Measurements from ENCODE around the gene PROSER3. TPM values are rescaled to one million over a fixed set of nuclear protein-coding genes. Genes with fewer than 3 reads are reported as not detected.

Gene PROSER3
- total and polyA plus RNA-seq, 2 of the 4 experiments (the other 2 are of a cell fraction), result 5.4 to 21.8 TPM

DNA sequence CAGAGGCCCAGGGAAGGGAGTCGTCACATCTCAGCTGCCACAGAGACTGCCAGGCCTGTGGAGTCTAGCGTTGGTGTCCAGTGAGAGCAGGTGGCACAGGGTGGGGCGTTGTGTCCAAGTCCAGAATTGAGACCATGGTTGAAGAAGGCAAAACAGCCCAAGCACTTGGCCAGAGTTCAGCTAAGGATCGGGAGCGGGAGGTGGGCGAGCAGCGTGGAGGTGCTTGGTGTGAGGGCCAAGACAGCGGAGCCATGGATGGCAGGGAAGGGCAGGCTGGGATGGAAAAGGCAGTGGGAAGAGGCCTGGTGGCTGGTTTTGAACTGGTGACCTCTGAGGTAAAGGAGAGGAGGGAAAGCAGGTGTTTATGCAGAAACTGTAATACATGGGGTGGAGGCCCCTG lies 23.7 kb upstream of the PROSER3 start:
- intact Hi-C loops (cut with micrococcal nuclease), result no loop called here
- BruUV-seq (replicated peaks), result no TSS peak

More for the DNA sequence above, 23.7 kb upstream of the PROSER3 start:
- no peak overlapping the region for H3K18ac ChIP-seq (ENCODE audit: low read depth, low read length)
- H2BK15ac ChIP-seq (ENCODE audit: low read depth, low read length), result no peak overlapping the region
- H3K4me1 ChIP-seq (ENCODE audit: control insufficient read depth, insufficient read depth, low read length), result no peaks in the 10 kb centered on the region
- 97% methylated on average over 6 of the region's 8 CpGs; no CpG with 5 or more reads in 1 of the 2 experiments for WGBS, 2 experiments (ENCODE audit: extremely low coverage in 2 of 2, insufficient read length in 1 of 2)
- H3K79me1 ChIP-seq (ENCODE audit: low read depth in 1 of 2, low read length in 2 of 2), result peaks cover 0 to 20% of the 10 kb centered on the region in 2 experiments; a peak in 3 of 4 replicates
- H3K14ac ChIP-seq (replicated peaks; ENCODE audit: low read depth, low read length), result no peak overlapping the region
- H2AFZ ChIP-seq (replicated peaks; ENCODE audit: low read length, poor library complexity), result no peak overlapping the region
- H3K27me3 ChIP-seq (ENCODE audit: control insufficient read depth, insufficient read depth, low read length), result no peaks in the 10 kb centered on the region
- no peak overlapping the region for H3K23ac ChIP-seq (ENCODE audit: low read depth, low read length)
- dilution Hi-C loops (cut with HindIII; ENCODE audit: low sequenced_read_pairs, unreplicated experiment) (no loop called here), in situ Hi-C loops (cut with MboI; ENCODE audit: low sequenced_read_pairs) (no loop called here)
- no peaks in the 10 kb centered on the region for H3K9me3 ChIP-seq (ENCODE audit: control insufficient read depth, insufficient read depth, low read length)
- DNase-seq (no peak), ATAC-seq (ENCODE audit: low read depth) (no peak)
- H4K20me1 ChIP-seq (ENCODE audit: insufficient read depth, low read length), result peaks cover 9% of the 10 kb centered on the region
- no peak overlapping the region for H2BK20ac ChIP-seq (ENCODE audit: low read depth, low read length)
- H3K4me3 ChIP-seq (ENCODE audit: insufficient read depth, low read depth, low read length), result no peak overlapping the region
- no peaks in the 10 kb centered on the region for H3K9me1 ChIP-seq (ENCODE audit: insufficient read depth, low read length)
- H4K5ac ChIP-seq (ENCODE audit: low read depth, low read length), result no peak overlapping the region
- no peak overlapping the region for H3K9ac ChIP-seq (ENCODE audit: low read depth, low read length)
- no peak overlapping the region for H3K56ac ChIP-seq (ENCODE audit: extremely low read depth, insufficient read depth, low read length)
- H3K27ac ChIP-seq (ENCODE audit: insufficient read depth, low read length), result no peak overlapping the region
- H4K91ac ChIP-seq (ENCODE audit: insufficient read depth, low read depth, low read length), result no peak overlapping the region
- H4K8ac ChIP-seq (ENCODE audit: low read depth in 2 of 2, low read length in 2 of 2), result no peak overlapping the region
- no peak overlapping the region for H3K4me2 ChIP-seq (ENCODE audit: low read depth, low read length)
- ChIA-PET CTCF (interaction anchor here (0.6 kb wide), 2 partner anchors 85 to 153 kb away, joined by 3 read pairs; no protein-coding TSS in a partner anchor), POLR2A (ENCODE audit: unreplicated experiment) (no interaction called here)
- no peak overlapping the region for H2BK5ac ChIP-seq (ENCODE audit: low read depth, low read length, poor library complexity, severe bottlenecking)
- H2BK120ac ChIP-seq (ENCODE audit: low read depth, low read length), result no peak overlapping the region
- no peak overlapping the region for H2AK9ac ChIP-seq (replicated peaks; ENCODE audit: low read depth, low read length, poor library complexity)
- no peak overlapping the region for H3K4ac ChIP-seq (ENCODE audit: low read depth, low read length)
- H2AK5ac ChIP-seq (ENCODE audit: low read depth, low read length), result no peak overlapping the region
- H3K36me3 ChIP-seq (ENCODE audit: control insufficient read depth, insufficient read depth, low read length), result peaks cover 87% of the 10 kb centered on the region
- no peak for TF ChIP-seq POLR2A (IDR thresholded peaks at IDR 0.05; ENCODE audit: low read depth, low read length)
- TF ChIP-seq, protein P1, sequence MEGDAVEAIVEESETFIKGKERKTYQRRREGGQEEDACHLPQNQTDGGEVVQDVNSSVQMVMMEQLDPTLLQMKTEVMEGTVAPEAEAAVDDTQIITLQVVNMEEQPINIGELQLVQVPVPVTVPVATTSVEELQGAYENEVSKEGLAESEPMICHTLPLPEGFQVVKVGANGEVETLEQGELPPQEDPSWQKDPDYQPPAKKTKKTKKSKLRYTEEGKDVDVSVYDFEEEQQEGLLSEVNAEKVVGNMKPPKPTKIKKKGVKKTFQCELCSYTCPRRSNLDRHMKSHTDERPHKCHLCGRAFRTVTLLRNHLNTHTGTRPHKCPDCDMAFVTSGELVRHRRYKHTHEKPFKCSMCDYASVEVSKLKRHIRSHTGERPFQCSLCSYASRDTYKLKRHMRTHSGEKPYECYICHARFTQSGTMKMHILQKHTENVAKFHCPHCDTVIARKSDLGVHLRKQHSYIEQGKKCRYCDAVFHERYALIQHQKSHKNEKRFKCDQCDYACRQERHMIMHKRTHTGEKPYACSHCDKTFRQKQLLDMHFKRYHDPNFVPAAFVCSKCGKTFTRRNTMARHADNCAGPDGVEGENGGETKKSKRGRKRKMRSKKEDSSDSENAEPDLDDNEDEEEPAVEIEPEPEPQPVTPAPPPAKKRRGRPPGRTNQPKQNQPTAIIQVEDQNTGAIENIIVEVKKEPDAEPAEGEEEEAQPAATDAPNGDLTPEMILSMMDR (conservative IDR thresholded peaks at IDR 0.05; ENCODE audit: low read depth, low read length), result no peak
- TF ChIP-seq MAFK (IDR thresholded peaks at IDR 0.05; ENCODE audit: low read depth, low read length), result no peak
- no peak for TF ChIP-seq RFX5 (IDR thresholded peaks at IDR 0.05; ENCODE audit: low read depth, low read length)
- no peak for TF ChIP-seq RAD21 (IDR thresholded peaks at IDR 0.05; ENCODE audit: low read length)
- TF ChIP-seq FOS (IDR thresholded peaks at IDR 0.05; ENCODE audit: low read depth, low read length), result no peak
- TF ChIP-seq NFE2L2 (IDR thresholded peaks at IDR 0.05; ENCODE audit: low read depth, low read length), result no peak
- TF ChIP-seq CEBPB (IDR thresholded peaks at IDR 0.05; ENCODE audit: low read depth, low read length), result no peak
- TF ChIP-seq RCOR1 (IDR thresholded peaks at IDR 0.05; ENCODE audit: insufficient replicate concordance, low read length), result no peak
- TF ChIP-seq, protein P2, sequence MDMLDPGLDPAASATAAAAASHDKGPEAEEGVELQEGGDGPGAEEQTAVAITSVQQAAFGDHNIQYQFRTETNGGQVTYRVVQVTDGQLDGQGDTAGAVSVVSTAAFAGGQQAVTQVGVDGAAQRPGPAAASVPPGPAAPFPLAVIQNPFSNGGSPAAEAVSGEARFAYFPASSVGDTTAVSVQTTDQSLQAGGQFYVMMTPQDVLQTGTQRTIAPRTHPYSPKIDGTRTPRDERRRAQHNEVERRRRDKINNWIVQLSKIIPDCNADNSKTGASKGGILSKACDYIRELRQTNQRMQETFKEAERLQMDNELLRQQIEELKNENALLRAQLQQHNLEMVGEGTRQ (IDR thresholded peaks at IDR 0.05; ENCODE audit: low read depth, low read length), result no peak
- no peak for TF ChIP-seq MXI1 (IDR thresholded peaks at IDR 0.05; ENCODE audit: borderline replicate concordance, low read depth, low read length)
- TF ChIP-seq, protein P3, sequence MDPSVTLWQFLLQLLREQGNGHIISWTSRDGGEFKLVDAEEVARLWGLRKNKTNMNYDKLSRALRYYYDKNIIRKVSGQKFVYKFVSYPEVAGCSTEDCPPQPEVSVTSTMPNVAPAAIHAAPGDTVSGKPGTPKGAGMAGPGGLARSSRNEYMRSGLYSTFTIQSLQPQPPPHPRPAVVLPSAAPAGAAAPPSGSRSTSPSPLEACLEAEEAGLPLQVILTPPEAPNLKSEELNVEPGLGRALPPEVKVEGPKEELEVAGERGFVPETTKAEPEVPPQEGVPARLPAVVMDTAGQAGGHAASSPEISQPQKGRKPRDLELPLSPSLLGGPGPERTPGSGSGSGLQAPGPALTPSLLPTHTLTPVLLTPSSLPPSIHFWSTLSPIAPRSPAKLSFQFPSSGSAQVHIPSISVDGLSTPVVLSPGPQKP (IDR thresholded peaks at IDR 0.05; ENCODE audit: borderline replicate concordance, low read depth, low read length), result no peak
- TF ChIP-seq CHD1 (IDR thresholded peaks at IDR 0.05; ENCODE audit: low read depth, low read length), result no peak
- no peak for TF ChIP-seq MAZ (IDR thresholded peaks at IDR 0.05; ENCODE audit: borderline replicate concordance, low read depth, low read length)
- TF ChIP-seq SMC3 (IDR thresholded peaks at IDR 0.05; ENCODE audit: low read depth, low read length), result no peak

Data from IMR-90 (cell line).